GM19239 (cell line): Measurements from ENCODE around the gene AAK1.
"Not testable (repeated sequence)": the region's sequence is repeated elsewhere in the genome, so short reads cannot be mapped to it uniquely, and the experiment has no call there.

Source experiments
- DNase-seq: peaks from one replicate; pipeline ENCODE4 v3.0.0; 2011; ENCODE audit warnings: low spot score; ENCODE audit not compliant: insufficient read length
- FAIRE-seq: peaks from 2 replicates; lab custom pipeline; 2011; peaks lifted over from hg19 to GRCh38; lab: Jason Lieb, UNC

Gene AAK1

DNA sequence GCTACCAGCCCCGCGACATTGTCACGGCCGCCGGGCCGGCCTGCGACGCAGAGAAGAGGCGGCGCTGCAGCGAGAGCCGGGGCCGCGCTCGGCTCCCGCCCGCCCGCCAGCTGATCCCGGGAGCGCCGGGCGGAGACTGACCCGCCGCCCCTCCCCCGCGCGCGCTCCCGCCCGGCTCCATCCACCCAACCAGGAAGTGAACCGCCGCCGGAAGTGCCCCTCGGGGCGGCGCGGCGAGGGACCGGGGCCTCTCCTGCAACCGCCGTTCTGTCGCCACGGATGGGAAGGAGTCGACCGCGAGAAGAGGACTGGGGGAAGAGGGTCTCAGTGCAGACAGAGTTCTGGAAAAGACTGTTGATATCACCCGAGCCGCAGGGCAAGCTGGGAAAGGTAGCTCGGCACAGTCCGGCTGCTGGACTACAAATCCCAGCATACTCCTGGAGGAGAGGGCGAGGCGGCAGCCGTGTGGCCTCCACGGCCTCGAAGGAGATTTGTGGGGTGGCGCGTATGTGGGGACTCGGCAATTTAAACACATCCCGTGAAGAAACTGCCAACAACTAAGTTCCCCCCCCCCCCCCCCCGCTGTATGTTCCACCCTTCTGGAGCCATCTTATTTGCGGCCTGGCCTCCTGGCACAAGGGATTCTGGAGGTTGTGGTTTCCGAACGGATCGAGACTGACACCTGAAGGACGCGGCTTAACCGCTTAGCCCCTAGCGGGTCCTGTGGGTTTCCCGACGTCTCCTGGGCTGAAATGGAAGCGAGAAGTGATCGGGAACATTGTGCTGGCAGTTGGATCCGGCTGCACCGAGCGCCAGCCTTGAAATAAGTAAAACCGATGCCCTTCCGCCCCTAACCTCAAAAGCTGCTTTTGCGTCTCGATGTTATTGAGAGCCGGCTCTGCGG is at the start of gene AAK1:
Gene AAK1 (minus strand): TSS at position 138 of the 904 bp plus-strand sequence. CDS start 699 bp downstream, outside the sequence.
- no peak for FAIRE-seq
- no peak for DNase-seq

DNA sequence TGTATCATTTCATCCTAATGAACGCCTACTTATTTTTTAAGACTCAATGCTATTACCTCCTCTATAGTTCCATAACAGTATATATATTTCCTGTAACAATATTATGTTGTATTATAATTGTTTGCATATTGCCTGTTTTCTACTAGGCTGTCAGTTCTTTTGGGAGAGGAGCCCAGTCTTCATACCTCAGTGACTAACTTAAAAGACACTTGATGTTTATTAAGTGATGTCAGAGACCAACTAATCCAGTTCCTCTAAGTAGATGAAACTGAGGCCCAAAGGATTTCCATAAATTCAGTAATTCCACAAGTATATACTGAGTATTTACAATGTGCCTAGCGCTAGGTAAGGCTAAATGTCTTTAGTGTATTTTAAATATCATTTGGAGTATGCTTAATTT is 48.9 kb upstream of the AAK1 start:
- DNase-seq = no peak
- FAIRE-seq = no peak

DNA sequence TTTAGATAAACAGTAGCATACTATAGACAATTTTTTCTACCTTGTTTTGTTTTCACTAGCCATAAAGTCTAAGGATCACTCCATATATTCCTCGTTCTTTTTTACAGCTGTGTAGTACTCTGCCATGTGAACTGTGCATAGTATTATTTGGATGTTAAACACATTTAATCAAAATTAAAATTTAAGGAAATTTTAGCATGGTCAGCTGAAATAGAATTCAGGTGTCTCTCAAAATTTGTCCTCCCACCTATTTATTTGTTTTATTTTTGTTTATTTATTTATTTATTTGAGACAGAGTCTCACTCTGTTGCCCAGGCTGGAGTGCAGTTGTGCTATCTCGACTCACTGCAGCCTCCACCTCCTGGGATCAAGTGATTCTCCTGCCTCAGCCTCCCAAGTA is 46.4 kb upstream of the AAK1 start:
- DNase-seq (no peak), FAIRE-seq (no peak)

DNA sequence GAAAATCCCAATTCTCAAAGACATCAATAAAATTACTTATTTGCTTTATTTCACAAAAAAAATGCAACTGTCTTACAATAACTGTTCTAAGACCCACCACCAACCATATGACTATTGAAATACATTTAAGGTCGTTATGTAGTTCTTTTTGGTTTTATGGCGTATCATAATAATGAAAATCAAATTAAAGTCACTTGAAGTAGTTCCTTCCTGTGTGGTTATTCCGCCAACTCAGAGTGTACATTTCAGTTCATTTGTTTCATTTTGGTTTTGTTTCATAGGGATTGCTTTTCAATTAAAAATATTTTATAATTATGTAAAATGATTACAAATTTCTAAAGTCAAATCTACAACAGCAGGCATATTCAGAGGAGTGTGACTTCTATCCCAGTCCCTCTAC is 45.9 kb upstream of the AAK1 start:
- no peak for DNase-seq
- no peak for FAIRE-seq

DNA sequence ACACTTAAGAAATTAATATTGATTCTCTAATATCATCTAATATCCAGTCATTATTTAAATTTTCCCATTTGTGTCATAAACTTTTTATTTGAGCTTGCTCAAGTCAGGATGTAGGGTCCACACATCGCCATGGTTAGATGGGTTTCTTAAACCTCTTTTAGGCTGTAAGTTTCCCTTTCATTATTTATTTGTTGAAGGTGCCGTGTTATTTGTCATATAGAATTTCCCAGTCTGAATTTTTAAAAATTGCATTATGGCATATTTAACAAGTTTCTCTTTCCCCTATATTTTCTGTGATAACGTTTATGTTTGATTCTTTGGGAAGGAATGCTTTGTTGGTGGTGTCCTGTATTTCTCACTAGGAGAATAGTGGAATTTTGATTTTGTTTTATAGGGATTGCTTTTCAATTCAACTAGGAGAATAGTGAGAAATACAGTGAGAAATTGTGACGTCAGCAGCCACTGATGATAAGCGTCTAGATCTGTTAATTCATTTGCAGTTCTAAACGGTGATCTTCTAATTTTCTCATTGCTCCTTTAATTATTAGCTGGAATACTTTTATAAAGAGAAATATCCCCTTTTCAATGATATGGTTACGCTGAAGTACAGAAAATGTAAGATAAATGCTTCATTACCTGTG is 44.6 kb upstream of the AAK1 start:
- FAIRE-seq = no peak
- no peak for DNase-seq

DNA sequence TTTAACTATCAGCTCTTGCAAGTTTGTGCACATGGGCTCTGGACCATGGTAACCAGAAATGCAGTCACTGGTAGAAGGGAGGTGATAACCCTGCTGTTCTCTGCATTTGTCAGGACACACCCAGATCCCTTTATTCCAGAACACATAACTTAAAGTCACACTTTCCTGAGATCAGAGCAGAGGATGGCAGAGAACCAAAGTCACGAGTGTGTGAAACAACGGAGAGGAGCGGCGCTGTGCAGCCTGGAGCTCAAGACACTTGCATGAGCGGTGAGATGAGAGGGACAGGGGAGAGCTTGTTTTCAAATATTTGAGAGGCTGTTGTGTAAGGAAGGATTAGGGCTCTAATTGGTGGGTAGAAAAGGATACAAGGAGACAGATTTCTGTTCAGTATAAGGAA is 43.3 kb upstream of the AAK1 start:
- FAIRE-seq = no peak
- no peak for DNase-seq

DNA sequence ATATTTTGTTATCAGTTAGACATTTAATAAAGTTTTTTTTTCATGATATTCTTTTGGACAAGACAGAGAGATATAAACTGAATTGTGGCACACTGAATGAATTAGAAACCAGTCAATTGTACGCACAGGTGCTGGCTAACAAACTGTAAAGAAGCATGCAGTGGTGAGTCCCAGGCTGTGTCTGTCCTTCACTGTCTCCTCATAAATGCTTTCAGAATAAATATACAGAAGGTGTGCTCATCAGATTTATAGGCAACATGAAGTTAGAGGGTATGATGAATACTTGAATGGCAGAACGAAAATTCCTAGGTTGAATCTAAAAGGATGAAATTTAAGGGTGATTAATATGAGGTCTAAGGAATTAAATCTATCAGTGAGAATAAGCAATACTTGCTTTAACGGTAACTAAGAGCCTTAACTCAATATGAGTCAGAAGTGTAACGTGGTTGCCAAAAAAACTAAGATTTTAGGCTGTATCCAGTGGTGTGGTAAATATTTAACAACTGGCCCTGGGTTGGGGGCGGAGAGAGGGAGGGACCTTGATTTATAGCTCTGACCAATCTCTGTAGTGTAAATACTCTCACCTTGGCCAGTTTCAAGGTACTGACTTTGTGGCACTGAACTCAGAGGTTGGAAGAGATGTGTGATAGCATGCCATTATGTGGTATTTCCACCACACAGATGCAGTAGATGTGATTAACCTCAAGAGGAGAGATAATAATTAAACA is 41.9 kb upstream of the AAK1 start:
- DNase-seq = no peak
- FAIRE-seq = no peak

DNA sequence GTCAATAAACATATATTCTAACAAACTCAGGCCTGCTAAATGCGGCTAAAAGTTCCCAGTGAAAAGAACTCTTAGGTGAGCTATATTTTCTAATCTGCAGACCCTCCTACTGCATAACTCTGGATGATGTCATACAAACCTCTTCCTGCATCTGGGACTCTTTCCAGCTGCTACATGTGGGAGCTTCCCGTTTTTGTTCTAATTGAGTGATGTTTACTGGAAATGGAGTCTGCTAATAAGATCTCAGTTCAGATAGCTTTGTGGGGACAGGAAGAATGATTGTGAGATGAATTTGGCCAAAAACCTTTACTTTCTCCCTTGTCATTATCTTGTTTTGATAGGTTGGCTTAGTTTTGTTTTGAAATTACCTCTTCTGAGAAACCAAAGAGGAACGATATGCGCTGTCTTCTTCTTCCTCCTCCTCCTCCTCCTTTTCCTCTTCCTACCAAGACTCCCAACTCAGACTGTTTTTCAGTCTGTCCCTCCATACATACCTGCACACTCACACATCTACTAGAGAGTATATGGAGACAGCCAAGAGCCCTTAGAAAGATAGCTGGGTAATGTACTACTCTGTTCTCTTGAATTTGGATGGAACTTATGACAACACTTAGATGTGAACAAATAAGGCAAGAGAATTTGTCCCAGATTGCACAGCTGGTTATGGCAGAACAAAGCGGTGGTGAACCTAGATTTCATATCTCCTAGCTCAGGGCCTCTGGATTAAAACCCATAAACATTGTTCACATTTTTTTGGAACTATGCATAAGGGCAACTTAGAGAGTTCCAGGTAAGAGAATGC is 39.8 kb upstream of the AAK1 start:
- no peak for DNase-seq
- no peak for FAIRE-seq

DNA sequence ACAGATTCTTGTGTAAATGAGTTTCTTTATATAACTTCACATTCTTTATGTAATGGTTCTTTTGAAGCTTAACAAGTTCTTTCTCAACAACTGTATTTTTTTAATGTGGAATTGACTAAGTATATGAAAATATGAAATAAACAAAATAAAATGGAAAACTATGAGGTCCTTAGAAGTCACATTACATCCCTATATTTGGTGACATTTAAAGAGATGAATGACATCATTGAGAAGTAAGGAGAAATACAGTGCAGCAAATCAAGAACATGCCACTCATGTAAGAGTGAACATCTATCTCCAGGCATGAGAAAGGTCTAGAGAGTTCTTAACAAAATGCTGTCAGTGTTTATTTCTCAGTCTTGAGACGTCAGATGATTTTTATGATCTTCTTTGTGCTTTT is 39.0 kb upstream of the AAK1 start:
- FAIRE-seq (no peak), DNase-seq (no peak)

DNA sequence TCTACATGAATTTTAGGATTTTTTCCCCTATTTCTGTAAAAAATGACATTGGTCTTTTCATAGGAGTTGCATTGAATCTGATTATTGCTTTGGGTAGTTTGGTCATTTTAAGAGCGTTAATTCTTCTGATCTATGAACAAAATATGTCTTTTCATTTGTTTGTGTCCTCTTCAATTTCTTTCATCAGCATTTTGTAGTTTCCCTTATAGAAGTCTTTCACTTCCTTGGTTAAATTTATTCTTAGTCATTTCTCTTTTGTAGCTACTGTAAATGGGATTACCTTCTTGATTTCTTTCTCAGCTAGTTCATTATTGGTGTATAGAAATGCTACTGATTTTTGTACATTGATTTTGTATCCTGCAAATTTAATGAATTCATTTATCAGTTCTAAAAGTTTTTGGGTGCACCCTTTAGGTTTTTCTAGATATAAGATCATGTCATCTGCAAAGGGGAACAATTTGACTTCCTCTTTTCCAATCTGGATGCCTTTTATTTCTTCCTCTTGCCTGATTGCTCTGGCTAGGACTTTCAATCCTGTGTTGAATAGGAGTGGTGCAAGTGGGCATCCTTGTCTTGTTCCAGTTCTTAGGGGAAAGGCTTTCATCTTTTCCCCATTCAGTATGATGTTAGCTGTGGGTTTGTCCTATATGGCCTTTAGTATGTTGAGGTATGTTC is 36.6 kb upstream of the AAK1 start:
- FAIRE-seq = no peak

DNA sequence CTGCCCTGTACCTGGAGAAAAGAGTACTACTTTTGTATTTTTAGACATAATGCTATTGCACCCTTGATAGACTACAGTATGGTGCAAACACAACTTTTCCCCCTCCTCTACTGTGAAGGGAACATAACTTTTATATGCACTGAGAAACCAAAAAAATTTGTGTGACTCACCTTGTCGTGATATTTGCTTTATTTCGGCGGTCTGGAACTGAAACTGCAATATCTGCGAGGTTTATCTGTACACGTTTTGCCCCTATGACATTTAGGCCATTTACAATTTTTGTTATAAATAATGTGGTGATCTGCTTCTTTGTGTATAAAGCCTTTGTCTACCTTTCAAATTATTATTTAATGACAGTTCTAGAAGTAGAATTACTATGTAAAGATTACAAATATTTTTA is 34.4 kb upstream of the AAK1 start:
- DNase-seq (no peak), FAIRE-seq (no peak)

More for the DNA sequence above, 36.6 kb upstream of the AAK1 start:
- DNase-seq = no peak

DNA sequence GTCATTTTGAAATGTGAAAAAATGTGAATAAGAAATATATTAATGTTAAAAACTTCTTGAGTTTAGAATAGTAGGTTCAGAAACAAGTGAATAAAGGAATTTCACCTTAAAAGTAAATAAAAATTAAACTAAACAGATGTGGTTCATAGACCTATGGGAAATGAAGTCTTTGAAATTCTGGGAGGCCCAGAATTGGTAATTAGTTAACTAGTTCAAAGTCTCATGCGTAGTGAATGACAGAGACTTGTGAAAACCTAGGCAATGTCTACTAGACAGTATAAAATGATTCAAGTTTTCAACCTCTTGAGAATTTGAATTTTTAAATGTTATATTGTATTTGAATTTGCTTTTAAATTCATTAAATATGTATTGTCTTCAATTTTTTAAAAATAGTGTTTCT is 32.6 kb upstream of the AAK1 start:
- no peak for DNase-seq
- no peak for FAIRE-seq

DNA sequence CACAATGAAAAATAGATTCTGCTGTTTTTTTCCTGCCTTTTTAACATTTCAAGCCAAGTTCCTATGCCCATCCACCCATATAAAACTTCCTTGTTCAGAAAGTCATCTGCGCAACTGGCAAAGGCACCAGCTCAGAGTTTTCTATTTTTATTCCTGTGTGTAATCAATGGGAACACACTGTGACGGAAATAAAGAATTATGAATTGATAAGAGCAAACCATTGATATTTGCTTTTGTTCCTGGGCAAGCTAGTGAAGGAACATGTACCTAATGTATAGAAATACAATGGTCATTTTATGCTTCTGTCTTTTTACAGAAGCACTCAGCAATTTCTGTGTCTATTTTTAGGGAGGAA is 30.8 kb upstream of the AAK1 start:
- FAIRE-seq (no peak), DNase-seq (no peak)

DNA sequence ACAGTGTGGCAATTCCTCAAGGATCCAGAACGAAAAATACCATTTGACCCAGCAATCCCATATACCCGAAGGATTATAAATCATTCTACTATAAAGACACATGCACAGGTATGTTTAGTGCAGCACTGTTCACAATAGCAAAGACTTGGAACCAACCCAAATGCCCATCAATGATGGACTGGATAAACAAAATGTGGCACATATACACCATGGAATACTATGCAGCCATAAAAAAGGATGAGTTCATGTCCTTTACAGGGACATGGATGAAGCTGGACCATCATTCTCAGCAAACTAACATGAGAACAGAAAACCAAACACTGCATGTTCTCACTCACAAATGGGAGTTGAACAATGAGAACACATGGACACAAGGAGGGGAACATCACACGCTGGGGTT is 29.6 kb upstream of the AAK1 start:
- FAIRE-seq, DNase-seq: not testable (repeated sequence)

DNA sequence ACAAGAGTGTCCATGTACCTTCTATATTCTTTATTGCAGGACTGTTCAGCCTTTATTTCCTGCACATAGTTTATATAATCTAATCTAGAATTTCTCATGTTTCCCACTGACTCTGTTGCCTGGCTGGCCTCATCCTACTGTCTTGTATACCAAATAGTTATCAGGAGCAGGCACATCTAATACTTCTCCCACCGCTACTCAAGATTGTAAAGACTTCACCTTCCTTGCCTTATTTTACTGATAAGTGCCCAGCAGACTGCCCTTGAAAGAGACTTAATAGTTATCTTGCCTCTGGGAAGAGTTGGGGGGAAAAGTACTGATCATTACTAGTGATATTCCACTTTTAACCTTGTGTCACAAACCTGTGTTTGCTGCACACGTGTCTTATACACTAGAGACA is 26.1 kb upstream of the AAK1 start:
- no peak for DNase-seq
- FAIRE-seq = no peak

DNA sequence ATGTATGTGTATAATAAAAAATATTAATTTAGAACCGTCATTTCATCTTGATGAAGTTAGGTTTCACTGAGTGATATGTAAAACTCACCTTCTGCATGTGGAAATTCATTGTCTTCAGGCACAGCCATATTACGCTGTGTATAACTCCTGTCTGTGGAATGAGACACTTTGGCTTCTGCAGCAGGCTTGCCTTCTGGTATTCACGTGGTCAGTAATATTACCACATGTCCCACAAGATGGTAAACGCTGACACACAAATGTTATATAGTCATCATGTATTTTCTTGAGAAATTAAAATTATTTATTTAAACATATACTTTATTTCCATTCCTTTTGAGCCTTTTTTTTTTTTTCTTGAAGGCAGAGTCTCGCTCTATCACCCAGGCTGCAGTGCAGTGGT is 25.1 kb upstream of the AAK1 start:
- DNase-seq (no peak), FAIRE-seq (no peak)

DNA sequence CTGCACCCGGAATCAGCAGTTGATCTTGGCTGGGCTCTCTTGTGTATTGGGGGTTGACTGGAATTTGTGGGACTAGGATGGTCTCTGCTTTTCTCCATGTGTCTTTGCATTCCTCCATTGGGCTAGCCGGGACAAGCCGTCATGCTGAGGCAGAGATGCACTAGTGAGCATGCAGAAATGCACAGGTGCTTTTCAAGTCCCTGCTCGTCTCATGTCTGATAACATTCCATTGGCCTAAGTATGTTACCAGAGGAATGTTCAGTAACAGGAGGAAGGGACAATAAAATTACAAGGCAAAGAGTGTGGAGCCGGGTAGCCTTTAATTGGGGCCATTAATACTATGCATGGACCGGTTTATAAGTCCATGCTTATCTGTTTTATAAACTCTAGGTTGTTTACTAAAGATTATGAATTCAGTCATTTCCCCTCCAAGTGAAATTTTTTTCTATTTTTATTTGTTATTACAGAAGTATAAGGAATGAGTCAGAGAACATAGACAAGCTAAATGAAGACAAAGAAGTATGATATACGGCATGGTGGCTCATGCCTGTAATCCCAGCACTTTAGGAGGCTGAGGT is 24.4 kb upstream of the AAK1 start:
- DNase-seq (no peak), FAIRE-seq (no peak)

DNA sequence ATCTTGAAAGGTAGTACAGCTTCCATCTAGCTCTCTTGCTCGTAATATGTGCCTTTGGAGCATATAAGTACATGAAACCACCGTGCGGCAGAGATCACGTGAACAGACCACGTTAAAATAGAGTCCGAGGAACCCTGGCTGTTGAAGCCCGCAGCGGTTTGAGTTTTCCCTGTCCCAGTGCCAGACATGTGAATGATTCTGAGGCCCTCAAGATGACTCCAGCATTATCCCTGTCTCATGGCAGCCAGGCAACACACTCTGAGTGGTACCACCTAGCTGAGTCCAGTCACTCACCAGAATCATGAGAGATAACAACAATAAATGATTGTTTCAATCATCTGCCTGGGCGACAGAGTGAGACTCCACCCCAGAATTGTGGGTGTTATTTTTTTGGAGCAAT is 21.6 kb upstream of the AAK1 start:
- FAIRE-seq = no peak
- no peak for DNase-seq

DNA sequence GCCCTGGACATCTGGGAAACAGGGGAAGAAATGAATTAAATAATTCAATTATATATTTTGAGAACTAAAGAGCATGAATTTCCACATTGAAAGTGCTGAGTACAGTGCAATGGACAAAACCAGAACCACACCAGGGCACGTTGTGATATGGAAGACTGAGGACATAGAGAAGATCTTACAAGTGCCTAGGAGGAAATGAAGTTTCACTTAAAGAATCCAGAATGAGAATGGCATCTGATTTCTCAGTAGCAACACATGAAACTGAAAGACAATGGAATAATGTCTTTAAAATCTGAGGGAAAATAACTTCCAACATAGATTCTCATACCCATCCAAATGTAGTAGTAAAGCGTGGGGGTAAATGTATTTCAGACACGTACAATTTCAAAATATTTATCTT is 20.3 kb upstream of the AAK1 start:
- DNase-seq = no peak
- FAIRE-seq = no peak
